Sigmoid colon (tissue), 7 donors: ENCODE results near the gene ARMC12. TPM values are rescaled to one million over a fixed set of nuclear protein-coding genes. Genes with fewer than 3 reads are reported as not detected.
A peak's percentile ranks its signal among the peaks of the same experiment; 100 is the strongest.
"Not testable (repeated sequence)": the region's sequence is repeated elsewhere in the genome, so short reads cannot be mapped to it uniquely, and the experiment has no call there.

ENCODE experiments used
- DNase-seq: peaks from one replicate; pipeline ENCODE4 v3.0.0-alpha.2; 2019
- H3K27ac ChIP-seq, 4 donors: fragments of 200-600 bp; sonication (generic); one replicate each; pipeline ENCODE4 v1.5.1; 2016 to 2019; ENCODE audit warnings: mild to moderate bottlenecking in 1 of 4
- H3K27me3 ChIP-seq, 3 donors: fragments of 200-600 bp; sonication (generic); one replicate each; pipeline ENCODE4 v1.5.1; 2019; ENCODE audit warnings: mild to moderate bottlenecking in 1 of 3
- H3K36me3 ChIP-seq, 4 donors: fragments of 200-600 bp; sonication (generic); one replicate each; pipeline ENCODE4 v1.5.1; 2016 to 2019
- H3K4me1 ChIP-seq, 4 donors: fragments of 200-600 bp; sonication (generic); one replicate each; pipeline ENCODE4 v1.5.1; 2017 to 2019
- H3K4me3 ChIP-seq, 4 donors: fragments of 200-600 bp; sonication (generic); one replicate each; pipeline ENCODE4 v1.5.1; 2017 to 2019; ENCODE audit warnings: mild to moderate bottlenecking in 2 of 4, moderate library complexity in 1 of 4
- H3K9me3 ChIP-seq, 4 donors: fragments of 200-600 bp in 3 of 4; sonication (generic) in 3 of 4; one replicate each; pipeline versions ENCODE4 v1.5.1 to v1.6.1; 2013 to 2019
- CTCF ChIP-seq, 4 experiments: fragments of 450-650 bp in 3 of 4; fragments of 200-600 bp in 1 of 4; IDR thresholded peaks; one replicate each; pipeline ENCODE4 v1.5.1; 2016 to 2019; ENCODE audit warnings: antibody characterized with exemption in 4 of 4, mild to moderate bottlenecking in 3 of 4, moderate library complexity in 2 of 4
- EP300 ChIP-seq, 4 donors: sonication (generic); formaldehyde crosslinking; IDR thresholded peaks; one replicate each; pipeline ENCODE4 v1.6.1; 2017; ENCODE audit warnings: antibody characterized with exemption in 4 of 4
- POLR2A ChIP-seq, 2 donors: fragments of 450-650 bp; IDR thresholded peaks; one replicate each; pipeline ENCODE4 v1.6.1; 2016; ENCODE audit warnings: antibody characterized with exemption in 2 of 2, mild to moderate bottlenecking in 2 of 2, moderate library complexity in 2 of 2
- POLR2AphosphoS5 ChIP-seq, 4 donors: sonication (generic); formaldehyde crosslinking; IDR thresholded peaks; one replicate each; pipeline ENCODE4 v1.6.1; 2017; ENCODE audit warnings: antibody characterized with exemption in 4 of 4
- WGBS, 2 donors: extraction: QIAGEN DNeasy Blood & Tissue Kit; methylation state at CpG; one replicate each; pipeline ENCODE4 v1.1.7; 2013; 5-methylcytosine and 5-hydroxymethylcytosine counted together
- intact Hi-C: fragments of 100-400 bp; cut with DNase I; formaldehyde crosslinking; loops from one replicate; pipeline ENCODE4 v1.15.1; 2023
- polyA plus RNA-seq, 3 donors: library from polyadenylated mRNA; stranded (reverse); fragments of 200-250 nt; gene quantifications; one replicate each; pipeline ENCODE4 v1.2.3, GENCODE V29; 2013
- total RNA-seq, 4 donors: library from RNA; depleted of rRNA; stranded (reverse); fragments of >200 nt; gene quantifications; one replicate each; pipeline ENCODE4 v1.1.0, GENCODE V29; 2016
- donor health status: healthy with polysubstance abuse.
- donor health status: Bipolar disorder and iron deficiency.
- donor health status: healthy.

The ARMC12 gene
- total RNA-seq (1 to 10 TPM in 2 of 4 donors, under 1 TPM in 1, not detected in 1; 0.49 to 5.0 (median 1.1) TPM), polyA plus RNA-seq (under 1 TPM in 1 of 3 donors, not detected in 2; 0.66 TPM)

- WGBS, 2 donors, result 91 to 93% methylated on average over 10 of the region's 10 CpGs
- Histone ChIP-seq H3K27ac (peak within 1 kb of the TSS in 2 of 4 donors; percentile 100), H3K4me1 (peaks cover 5 to 46% (median 37%) of the 10 kb centered on the region in 4 donors)
Measured at GRCh38 chr6:35736982-35737412, at the start of gene ARMC12. TSS of gene ARMC12 (plus strand) at chr6:35737032. CDS start at chr6:35737109, 77 bp downstream.

GRCh38 chr6:35687658-35688604 lies 48.9 kb upstream of the ARMC12 start:
- no peaks in the 10 kb centered on the region for H3K27me3 ChIP-seq
- intact Hi-C loops, result loop anchor here (5.0 kb wide), 3 partner anchors 86 to 166 kb away; no protein-coding TSS in a partner anchor
- H3K36me3 ChIP-seq, result peaks cover 0 to 20% (median 5%) of the 10 kb centered on the region in 4 donors
- TF ChIP-seq EP300 (IDR thresholded peaks at IDR 0.05), result peak in 1 of 4 donors; percentile 12
- TF ChIP-seq POLR2A (IDR thresholded peaks at IDR 0.05), result peak; percentile 25 to 26
- peak; percentile 41 to 77 (median 68) for TF ChIP-seq POLR2AphosphoS5 (IDR thresholded peaks at IDR 0.05)
- TF ChIP-seq CTCF (IDR thresholded peaks at IDR 0.05), result no peak
- peaks cover 0 to 56% (median 44%) of the 10 kb centered on the region in 4 donors for H3K4me1 ChIP-seq
- peak; percentile 84 for DNase-seq
- H3K27ac ChIP-seq, result peak overlapping the region; percentile 97 to 100 (median 98)
- 0% methylated on average over 100 of the region's 100 CpGs for WGBS, 2 donors
- H3K9me3 ChIP-seq, result no peaks in the 10 kb centered on the region
- H3K4me3 ChIP-seq, result peak overlapping the region; percentile 75 to 100 (median 90)

More at GRCh38 chr6:35736982-35737412, at the start of gene ARMC12:
- peak; percentile 70 for DNase-seq
- no peak for TF ChIP-seq EP300 (IDR thresholded peaks at IDR 0.05)
- no peak for TF ChIP-seq POLR2AphosphoS5 (IDR thresholded peaks at IDR 0.05)
- no peak for TF ChIP-seq POLR2A (IDR thresholded peaks at IDR 0.05)
- no peak for TF ChIP-seq CTCF (IDR thresholded peaks at IDR 0.05)
- Histone ChIP-seq H3K36me3 (no peaks in the 10 kb centered on the region), H3K27me3 (no peaks in the 10 kb centered on the region), H3K4me3 (no peak within 1 kb of the TSS), H3K9me3 (no peaks in the 10 kb centered on the region)
- intact Hi-C loops, result loop anchor here (1.0 kb wide), 2 partner anchors 153 to 215 kb away; no protein-coding TSS in a partner anchor

GRCh38 chr6:35688605-35689322 lies 48.1 kb upstream of the ARMC12 start, which contains the start of gene FKBP5:
TSS of gene FKBP5 (minus strand) at chr6:35688915. CDS start at chr6:35642824, 46,091 bp downstream.
- Histone ChIP-seq H3K27ac (peak within 1 kb of the TSS; percentile 97 to 100 (median 98)), H3K27me3 (no peaks in the 10 kb centered on the region), H3K4me1 (peaks cover 0 to 51% (median 43%) of the 10 kb centered on the region in 4 donors), H3K36me3 (peaks cover 0 to 12% (median 3%) of the 10 kb centered on the region in 4 donors), H3K4me3 (peak within 1 kb of the TSS; percentile 75 to 100 (median 90)), H3K9me3 (no peaks in the 10 kb centered on the region)
- DNase-seq, result peak; percentile 99
- 2% methylated on average over 80 of the region's 80 CpGs for WGBS, 2 donors
- intact Hi-C loops, result loop anchor here (5.0 kb wide), 3 partner anchors 86 to 166 kb away; no protein-coding TSS in a partner anchor
- TF ChIP-seq CTCF (IDR thresholded peaks at IDR 0.05) (no peak), EP300 (IDR thresholded peaks at IDR 0.05) (no peak), POLR2AphosphoS5 (IDR thresholded peaks at IDR 0.05) (peak; percentile 86 to 98 (median 96)), POLR2A (IDR thresholded peaks at IDR 0.05) (peak in 1 of 2 donors; percentile 62)

- H3K4me3 ChIP-seq, H3K9me3 ChIP-seq, H3K36me3 ChIP-seq, H3K27me3 ChIP-seq, DNase-seq: not testable (repeated sequence)
- Histone ChIP-seq H3K4me1 (peaks cover 0 to 39% (median 37%) of the 10 kb centered on the region in 4 donors), H3K27ac (peak overlapping the region; percentile 97 to 100 (median 98))
- intact Hi-C loops, result loop anchor here (2.0 kb wide), 1 partner anchor 29 kb away; no protein-coding TSS in a partner anchor
- 97 to 98% methylated on average over 16 of the region's 16 CpGs for WGBS, 2 donors
Measured at GRCh38 chr6:35690006-35690405, 46.8 kb upstream of the ARMC12 start.
